A375 (cell line): ENCODE results near the gene CARD6. TPM values are rescaled to one million over a fixed set of nuclear protein-coding genes. Genes with fewer than 3 reads are reported as not detected.
A peak's percentile ranks its signal among the peaks of the same experiment; 100 is the strongest.

Experiments
- small RNA-seq: library from RNA; depleted of rRNA; stranded (forward); fragments of <200 nt; gene quantifications from one replicate; pipeline ENCODE3, GENCODE V24; 2014
- total RNA-seq: library from RNA; depleted of rRNA; stranded (reverse); fragments of >200 nt; shearing (Covaris generic); gene quantifications from 2 replicates; pipeline ENCODE4 v1.2.3, GENCODE V29; 2014; rRNA removed

The CARD6 gene
- 1.2 and 1.4 TPM in 2 replicates for total RNA-seq

GRCh38 chr5:40841068-40841805 is at the start of gene CARD6:
Gene CARD6 (plus strand): TSS chr5:40841367. CDS start chr5:40841383, 16 bp downstream.

GRCh38 chr5:40798012-40798800 is 43.0 kb upstream of the CARD6 start, which contains the start of gene PRKAA1:
Gene PRKAA1 (minus strand): TSS chr5:40798374. CDS start chr5:40798189, 185 bp downstream.

GRCh38 chr5:40834849-40835787 is 6.0 kb upstream of the CARD6 start, which contains the start of gene RPL37:
Gene RPL37 (minus strand): TSS chr5:40835222. CDS start chr5:40835185, 37 bp downstream.

GRCh38 chr5:40909264-40909663 is 68.1 kb downstream of the CARD6 start, which contains the start of gene C7:
Gene C7 (plus strand): TSS chr5:40909497. CDS start chr5:40909611, 114 bp downstream.

Small RNA genes within 50 kb of the gene (small RNA-seq; reads per million reads assigned to genes)
- gene SNORD72: 74.8 reads per million, percentile 95 among the genes with 10 or more reads in this experiment

Other genes with a start within 250 kb of the CARD6 start
- gene PTGER4, start 161.5 kb upstream of the CARD6 start, total RNA-seq: 2.3 and 3.3 TPM in 2 replicates
- gene TTC33, start 85.4 kb upstream of the CARD6 start, total RNA-seq: 17.0 and 17.2 TPM in 2 replicates
- 151 and 153 TPM in 2 replicates for gene PRKAA1, start 43.0 kb upstream of the CARD6 start, total RNA-seq
- 4,476 and 4,732 TPM in 2 replicates for gene RPL37, start 6.1 kb upstream of the CARD6 start, total RNA-seq
- 0.11 TPM in 1 of 2 replicates, not detected in the other for gene C7, start 68.1 kb downstream of the CARD6 start, total RNA-seq
- not detected in 2 replicates for gene MROH2B, start 230.0 kb downstream of the CARD6 start, total RNA-seq